Peyer's patch (tissue), 4 donors: Measurements from ENCODE around the gene COL23A1. TPM values are rescaled to one million over a fixed set of nuclear protein-coding genes. Genes with fewer than 3 reads are reported as not detected.

Experiments used
- DNase-seq, 3 donors: peaks; one replicate each; pipeline ENCODE4 v3.0.0-alpha.2; 2017 to 2019
- H3K27ac ChIP-seq, 4 donors: fragments of 200-600 bp; sonication (generic); one replicate each; pipeline ENCODE4 v1.5.1; 2016 to 2019
- H3K27me3 ChIP-seq, 2 donors: fragments of 200-600 bp; sonication (generic); one replicate each; pipeline ENCODE4 v1.5.1; 2019
- H3K36me3 ChIP-seq, 3 donors: fragments of 200-600 bp; sonication (generic); one replicate each; pipeline ENCODE4 v1.5.1; 2016 to 2019
- H3K4me1 ChIP-seq, 4 donors: fragments of 200-600 bp; sonication (generic); one replicate each; pipeline ENCODE4 v1.5.1; 2016 to 2019
- H3K4me3 ChIP-seq, 4 donors: fragments of 200-600 bp; sonication (generic); 1 replicate in 3 of 4; 2 replicates in 1 of 4; pipeline ENCODE4 v1.5.1; 2016 to 2019; ENCODE audit warnings: mild to moderate bottlenecking in 1 of 4
- H3K9me3 ChIP-seq, 4 donors: fragments of 200-600 bp; sonication (generic); one replicate each; pipeline ENCODE4 v1.5.1; 2016 to 2019; ENCODE audit warnings: mild to moderate bottlenecking in 1 of 4
- CTCF ChIP-seq, 6 experiments: fragments of 450-650 bp in 4 of 6; fragments of 200-600 bp in 2 of 6; sonication (generic) in 1 of 6; IDR thresholded peaks; one replicate each; pipeline ENCODE4 v1.5.1; 2017 to 2019; ENCODE audit warnings: antibody characterized with exemption in 6 of 6, mild to moderate bottlenecking in 3 of 6, moderate library complexity in 1 of 6
- POLR2A ChIP-seq, 2 donors: fragments of 450-650 bp; IDR thresholded peaks; one replicate each; pipeline ENCODE4 v1.5.1; 2017; ENCODE audit warnings: antibody characterized with exemption in 2 of 2, mild to moderate bottlenecking in 2 of 2, moderate library complexity in 2 of 2
- total RNA-seq, 4 donors: library from RNA; depleted of rRNA; stranded (reverse); fragments of >200 nt; gene quantifications; one replicate each; pipeline ENCODE4 v1.1.0, GENCODE V29; 2016

COL23A1 gene
- total RNA-seq, 4 donors from 2014 or later: 0.57 to 5.8 (median 1.2) TPM; not detected in 1

DNA sequence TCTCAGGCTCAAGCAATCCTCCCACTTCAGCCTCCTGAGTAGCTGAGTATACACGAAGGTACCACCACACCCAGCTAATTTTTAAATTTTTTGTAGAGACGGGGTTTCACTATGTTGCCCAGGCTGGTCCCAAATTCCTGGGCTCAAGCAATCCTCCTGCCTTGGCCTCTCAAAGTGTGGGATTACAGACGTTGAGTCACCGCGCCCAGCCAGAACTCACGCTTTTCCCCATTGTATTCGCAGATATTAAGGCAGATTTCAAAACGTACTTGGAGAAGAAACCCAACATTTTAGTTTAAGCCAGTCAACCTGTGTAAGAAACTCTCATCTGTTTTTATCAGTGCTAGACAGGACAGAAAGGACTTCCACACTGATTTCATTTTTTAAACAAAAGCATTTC lies 26.6 kb downstream of the COL23A1 start:
- H3K27me3 ChIP-seq: no peaks in the 10 kb centered on the region
- DNase-seq: no peak
- no peak overlapping the region for H3K27ac ChIP-seq
- H3K36me3 ChIP-seq: no peaks in the 10 kb centered on the region
- no peak overlapping the region for H3K4me3 ChIP-seq
- TF ChIP-seq CTCF (IDR thresholded peaks at IDR 0.05) (no peak), POLR2A (IDR thresholded peaks at IDR 0.05) (no peak)
- H3K4me1 ChIP-seq: no peaks in the 10 kb centered on the region
- H3K9me3 ChIP-seq: no peaks in the 10 kb centered on the region

DNA sequence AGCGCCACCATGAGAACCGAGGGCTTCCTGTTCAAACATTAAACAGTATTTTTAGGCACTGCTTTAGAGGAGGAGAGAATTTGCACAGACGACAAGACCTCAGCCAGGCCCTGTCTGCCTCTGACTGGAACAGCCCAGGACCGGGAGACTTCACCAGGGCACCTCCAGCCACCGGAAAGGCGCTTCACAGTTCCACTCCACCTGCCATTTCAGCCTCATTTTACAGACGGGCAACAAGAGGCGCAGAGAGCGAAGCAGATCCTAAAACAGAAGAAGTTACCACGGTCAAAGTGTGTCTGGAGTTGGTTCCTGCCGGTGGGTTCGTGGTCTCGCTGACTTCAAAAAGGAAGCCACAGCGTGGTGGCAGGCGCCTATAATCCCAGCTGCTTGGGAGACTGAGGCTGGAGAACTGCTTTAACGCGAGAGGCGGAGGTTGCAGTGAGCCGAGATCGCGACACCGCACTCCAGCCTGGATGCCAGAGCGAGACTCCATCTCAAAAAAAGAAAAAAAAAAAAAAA lies 28.4 kb downstream of the COL23A1 start:
- no peaks in the 10 kb centered on the region for H3K4me1 ChIP-seq
- TF ChIP-seq POLR2A (IDR thresholded peaks at IDR 0.05) (no peak), CTCF (IDR thresholded peaks at IDR 0.05) (no peak)
- H3K27ac ChIP-seq: no peak overlapping the region
- no peaks in the 10 kb centered on the region for H3K36me3 ChIP-seq
- H3K9me3 ChIP-seq: no peaks in the 10 kb centered on the region
- no peak overlapping the region for H3K4me3 ChIP-seq
- H3K27me3 ChIP-seq: no peaks in the 10 kb centered on the region
- no peak for DNase-seq

GRCh38 chr5:178560911-178561310 lies 29.3 kb downstream of the COL23A1 start:
- H3K4me3 ChIP-seq: no peak overlapping the region
- no peak for DNase-seq
- H3K4me1 ChIP-seq: no peaks in the 10 kb centered on the region
- H3K36me3 ChIP-seq: no peaks in the 10 kb centered on the region
- H3K9me3 ChIP-seq: no peaks in the 10 kb centered on the region
- H3K27me3 ChIP-seq: no peaks in the 10 kb centered on the region
- no peak overlapping the region for H3K27ac ChIP-seq
- no peak for TF ChIP-seq CTCF (IDR thresholded peaks at IDR 0.05)

- no peaks in the 10 kb centered on the region for H3K4me1 ChIP-seq
- TF ChIP-seq POLR2A (IDR thresholded peaks at IDR 0.05): no peak
- no peak for TF ChIP-seq CTCF (IDR thresholded peaks at IDR 0.05)
- H3K27ac ChIP-seq: no peak overlapping the region
- H3K9me3 ChIP-seq: no peaks in the 10 kb centered on the region
- no peaks in the 10 kb centered on the region for H3K27me3 ChIP-seq
- no peak for DNase-seq
- H3K4me3 ChIP-seq: no peak overlapping the region
- no peaks in the 10 kb centered on the region for H3K36me3 ChIP-seq
Observed at GRCh38 chr5:178557416-178557815, 32.8 kb downstream of the COL23A1 start.

- TF ChIP-seq POLR2A (IDR thresholded peaks at IDR 0.05) (no peak), CTCF (IDR thresholded peaks at IDR 0.05) (no peak)
- DNase-seq: no peak
- no peaks in the 10 kb centered on the region for H3K4me1 ChIP-seq
- H3K36me3 ChIP-seq: no peaks in the 10 kb centered on the region
- H3K27ac ChIP-seq: no peak overlapping the region
- H3K27me3 ChIP-seq: no peaks in the 10 kb centered on the region
- no peak overlapping the region for H3K4me3 ChIP-seq
- H3K9me3 ChIP-seq: no peaks in the 10 kb centered on the region
Observed at GRCh38 chr5:178555771-178556211, 34.4 kb downstream of the COL23A1 start.

- no peak for DNase-seq
- no peaks in the 10 kb centered on the region for H3K4me1 ChIP-seq
- no peaks in the 10 kb centered on the region for H3K36me3 ChIP-seq
- TF ChIP-seq POLR2A (IDR thresholded peaks at IDR 0.05) (no peak), CTCF (IDR thresholded peaks at IDR 0.05) (no peak)
- H3K27ac ChIP-seq: no peak overlapping the region
- H3K27me3 ChIP-seq: no peaks in the 10 kb centered on the region
- H3K9me3 ChIP-seq: no peaks in the 10 kb centered on the region
- H3K4me3 ChIP-seq: no peak overlapping the region
Observed at GRCh38 chr5:178555005-178555404, 35.2 kb downstream of the COL23A1 start.
